ENCODE measurements around the gene ST3GAL3. TPM values are rescaled to one million over a fixed set of nuclear protein-coding genes. Genes with fewer than 3 reads are reported as not detected.
A peak's percentile ranks its signal among the peaks of the same experiment; 100 is the strongest.

ST3GAL3 gene
- polyA plus RNA-seq, 1 donor (not counting 4 experiments of a cell fraction or from before 2014, with no cell fraction given), result 10.0 TPM

GRCh38 chr1:43969746-43970466, 262.6 kb downstream of the ST3GAL3 start, which contains the start of gene DPH2:
DPH2 (plus strand) TSS chr1:43970010; CDS start chr1:43970176, 166 bp downstream.
- Histone ChIP-seq H3K79me2 (ENCODE audit: control insufficient read depth, insufficient read depth, low read length) (peaks cover 19% of the 10 kb centered on the region), H3K36me3 (ENCODE audit: control insufficient read depth in 2 of 2, extremely low read depth in 1 of 2, insufficient read depth in 2 of 2, low read length in 2 of 2) (peaks cover 21 to 30% of the 10 kb centered on the region in 2 experiments), H3K4me1 (ENCODE audit: control insufficient read depth, extremely low read depth, insufficient read depth, low read length) (peaks cover 16% of the 10 kb centered on the region), H3K9ac (ENCODE audit: control insufficient read depth, extremely low read depth, insufficient read depth, low read length) (peak within 1 kb of the TSS; percentile 87), H4K20me1 (ENCODE audit: control insufficient read depth, extremely low read depth, insufficient read depth, low read length) (no peaks in the 10 kb centered on the region), H3K9me1 (ENCODE audit: control insufficient read depth, extremely low read depth, insufficient read depth, low read length) (peaks cover 5% of the 10 kb centered on the region), H3K27ac (ENCODE audit: control insufficient read depth, insufficient read depth, low read length) (peak within 1 kb of the TSS; percentile 68), H3K9me3 (ENCODE audit: control insufficient read depth, low read depth, low read length) (no peaks in the 10 kb centered on the region), H3K27me3 (ENCODE audit: control insufficient read depth, extremely low read depth, insufficient read depth, low read length) (no peaks in the 10 kb centered on the region), H3K4me2 (ENCODE audit: control insufficient read depth, extremely low read depth, insufficient read depth, low read depth, low read length) (peak within 1 kb of the TSS; percentile 85), H2AFZ (ENCODE audit: control insufficient read depth, low read length) (peak within 1 kb of the TSS; percentile 90), H3K4me3 (ENCODE audit: control insufficient read depth in 2 of 3, extremely low read depth in 1 of 3, insufficient read depth in 2 of 3, low read depth in 1 of 3, low read length in 3 of 3) (peak within 1 kb of the TSS; percentile 91 to 98 (median 97))
- dilution Hi-C loops (cut with MboI; ENCODE audit: extremely low pct_ligation_motif_present, low sequenced_read_pairs), result no loop called here
- FAIRE-seq, result peak; percentile 95
- DNase-seq (ENCODE audit: low read depth, low spot score), result no peak
- TF ChIP-seq CTCF (optimal IDR thresholded peaks at IDR 0.05 in 1 of 3, IDR thresholded peaks at IDR 0.05 in 1 of 3, conservative IDR thresholded peaks at IDR 0.05 in 1 of 3; ENCODE audit: extremely low read depth in 1 of 3, insufficient read depth in 2 of 3, low read length in 3 of 3) (peak in 1 of 3 experiments; percentile 19), EZH2 (IDR thresholded peaks at IDR 0.05; ENCODE audit: low read length) (no peak)

- Histone ChIP-seq H2AFZ (ENCODE audit: control insufficient read depth, low read length) (no peak overlapping the region), H3K4me1 (ENCODE audit: control insufficient read depth, extremely low read depth, insufficient read depth, low read length) (peaks cover 16% of the 10 kb centered on the region), H3K4me3 (ENCODE audit: control insufficient read depth in 2 of 3, extremely low read depth in 1 of 3, insufficient read depth in 2 of 3, low read depth in 1 of 3, low read length in 3 of 3) (peak overlapping the region; percentile 91 to 98 (median 97)), H3K9ac (ENCODE audit: control insufficient read depth, extremely low read depth, insufficient read depth, low read length) (peak overlapping the region; percentile 87), H3K9me1 (ENCODE audit: control insufficient read depth, extremely low read depth, insufficient read depth, low read length) (peaks cover 5% of the 10 kb centered on the region), H3K4me2 (ENCODE audit: control insufficient read depth, extremely low read depth, insufficient read depth, low read depth, low read length) (peak overlapping the region; percentile 85), H3K27ac (ENCODE audit: control insufficient read depth, insufficient read depth, low read length) (peak overlapping the region; percentile 68), H3K27me3 (ENCODE audit: control insufficient read depth, extremely low read depth, insufficient read depth, low read length) (no peaks in the 10 kb centered on the region), H4K20me1 (ENCODE audit: control insufficient read depth, extremely low read depth, insufficient read depth, low read length) (no peaks in the 10 kb centered on the region), H3K9me3 (ENCODE audit: control insufficient read depth, low read depth, low read length) (no peaks in the 10 kb centered on the region), H3K79me2 (ENCODE audit: control insufficient read depth, insufficient read depth, low read length) (peaks cover 24% of the 10 kb centered on the region), H3K36me3 (ENCODE audit: control insufficient read depth in 2 of 2, extremely low read depth in 1 of 2, insufficient read depth in 2 of 2, low read length in 2 of 2) (peaks cover 20 to 30% of the 10 kb centered on the region in 2 experiments)
- FAIRE-seq, result no peak
- dilution Hi-C loops (cut with MboI; ENCODE audit: extremely low pct_ligation_motif_present, low sequenced_read_pairs), result no loop called here
- no peak for DNase-seq (ENCODE audit: low read depth, low spot score)
- TF ChIP-seq EZH2 (IDR thresholded peaks at IDR 0.05; ENCODE audit: low read length), result no peak
- TF ChIP-seq CTCF (optimal IDR thresholded peaks at IDR 0.05 in 1 of 3, IDR thresholded peaks at IDR 0.05 in 1 of 3, conservative IDR thresholded peaks at IDR 0.05 in 1 of 3; ENCODE audit: extremely low read depth in 1 of 3, insufficient read depth in 2 of 3, low read length in 3 of 3), result no peak
Observed at GRCh38 chr1:43970502-43970901, 263.2 kb downstream of the ST3GAL3 start.

Measured in keratinocyte (primary cell).